Dermis blood vessel endothelial cell (primary cell): ENCODE measurements around the gene SYT14. TPM values are rescaled to one million over a fixed set of nuclear protein-coding genes. Genes with fewer than 3 reads are reported as not detected.
"Not testable (repeated sequence)": the region's sequence is repeated elsewhere in the genome, so short reads cannot be mapped to it uniquely, and the experiment has no call there.

Source experiments
- DNase-seq: peaks from one replicate; pipeline ENCODE4 v3.0.0; 2010
- total RNA-seq: library from RNA; depleted of rRNA; stranded (reverse); fragments of >200 nt; gene quantifications from 2 replicates; pipeline ENCODE4 v1.2.3, GENCODE V29; 2014

SYT14 gene
- total RNA-seq, 1 donor from 2014 or later = 0.17 TPM

DNA sequence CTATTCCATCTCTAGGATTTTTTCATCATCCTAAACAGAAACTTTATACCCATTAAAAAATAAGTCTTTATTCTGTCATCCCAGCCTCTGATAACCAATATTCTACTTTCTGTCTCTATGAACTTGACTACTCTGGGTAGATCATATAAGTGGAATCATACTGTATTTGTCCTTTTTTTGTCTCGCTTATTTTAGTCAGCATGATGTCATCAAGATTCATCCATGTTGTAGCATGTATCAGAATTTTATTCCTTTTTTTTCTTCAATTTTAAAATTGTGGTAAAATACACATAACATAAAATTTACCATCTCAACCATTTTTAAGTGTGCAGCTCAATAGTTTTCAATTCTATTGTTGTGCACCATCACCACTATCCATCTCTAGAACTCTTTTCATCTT lies 90.0 kb downstream of the SYT14 start:
- DNase-seq = no peak

DNA sequence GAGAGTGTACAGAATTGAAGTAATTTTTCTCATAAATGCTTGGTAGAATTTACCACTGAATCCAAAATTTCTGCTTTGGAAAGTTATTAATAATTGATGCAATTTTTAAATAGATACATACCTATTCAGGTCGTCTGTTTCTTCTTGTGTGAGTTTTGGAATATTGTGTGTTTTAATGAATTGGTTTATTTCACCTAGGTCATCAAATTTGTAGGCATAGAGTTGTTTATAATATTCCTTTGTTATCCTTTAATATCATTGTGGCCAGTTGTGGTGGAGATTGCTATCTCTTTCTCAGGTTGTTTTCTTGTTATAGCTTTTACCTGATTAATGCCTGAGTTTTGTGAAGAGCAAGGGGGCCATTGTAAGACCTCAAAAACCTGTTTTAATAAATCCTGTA lies 93.5 kb downstream of the SYT14 start:
- no peak for DNase-seq

DNA sequence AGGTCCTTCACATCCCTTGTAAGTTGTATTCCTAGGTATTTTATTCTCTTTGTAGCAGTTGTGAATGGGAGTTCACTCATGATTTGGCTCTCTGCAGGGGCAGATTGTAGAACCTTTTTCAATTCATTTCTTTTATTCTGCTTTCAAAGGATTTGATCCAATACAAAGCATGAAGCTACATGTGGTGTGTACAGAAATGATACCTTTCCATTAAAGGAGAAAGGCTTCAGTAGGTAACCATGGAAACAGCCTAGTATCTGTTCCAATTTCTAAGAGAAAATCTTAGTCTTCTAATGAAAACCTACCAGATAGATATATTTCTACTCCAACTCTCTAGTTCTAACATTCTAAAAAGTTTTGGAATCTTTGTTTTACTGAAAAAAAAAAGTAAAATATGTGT lies 105.0 kb downstream of the SYT14 start:
- no peak for DNase-seq

DNA sequence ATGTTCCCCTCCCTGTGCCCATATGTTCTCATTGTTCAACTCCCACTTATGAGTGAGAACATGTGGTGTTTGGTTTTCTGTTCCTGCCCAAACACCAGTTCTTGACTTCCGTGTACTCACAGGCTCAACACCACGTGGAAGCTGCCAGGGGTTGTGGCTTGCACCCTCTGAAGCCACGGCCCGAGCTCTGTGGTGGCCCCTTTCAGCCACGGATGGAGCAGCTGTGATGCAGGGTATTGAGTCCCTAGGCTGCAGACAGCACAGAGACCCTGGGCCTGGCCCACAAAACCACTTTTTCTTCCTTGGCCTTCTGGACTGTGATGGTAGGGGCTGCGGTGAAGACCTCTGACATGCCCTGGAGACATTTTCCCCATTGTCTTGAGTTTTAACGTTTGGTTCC lies 111.6 kb downstream of the SYT14 start:
- no peak for DNase-seq

DNA sequence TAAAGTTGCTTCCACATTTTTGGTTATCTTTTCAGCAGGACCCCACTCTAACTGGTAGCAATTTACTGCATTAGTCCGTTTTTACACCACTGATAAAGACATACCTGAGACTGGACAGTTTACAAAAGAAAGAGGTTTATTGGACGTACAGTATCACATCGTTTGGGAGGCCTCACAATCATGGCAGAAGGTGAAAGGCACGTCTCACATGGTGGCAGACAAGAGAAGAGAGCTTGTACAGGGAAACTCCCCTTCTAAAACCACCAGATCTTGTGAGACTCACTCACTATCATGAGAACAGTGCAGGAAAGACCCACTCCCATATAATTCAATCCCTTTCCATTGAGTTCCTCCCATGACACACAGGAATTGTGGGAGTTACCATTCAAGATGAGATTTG lies 112.5 kb downstream of the SYT14 start:
- DNase-seq = not testable (repeated sequence)

DNA sequence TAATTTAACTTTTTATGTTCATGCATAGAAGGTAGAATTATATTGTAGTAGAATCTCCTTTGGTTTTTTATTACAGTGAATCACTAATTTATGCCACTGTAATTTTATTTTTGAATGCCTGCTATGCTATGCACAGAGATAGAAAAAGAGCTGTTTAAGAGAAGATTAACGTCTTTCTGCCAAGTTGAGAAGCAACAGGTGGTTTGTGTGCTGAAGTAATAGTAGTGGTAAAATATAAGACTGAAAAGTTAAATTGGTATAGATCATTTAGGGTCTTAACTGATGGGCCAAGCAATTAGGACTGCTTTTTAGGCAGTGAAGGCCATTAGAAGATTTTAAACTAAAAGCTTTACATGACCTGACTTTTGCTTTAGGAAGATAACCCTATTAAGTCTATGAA lies 115.1 kb downstream of the SYT14 start:
- no peak for DNase-seq

DNA sequence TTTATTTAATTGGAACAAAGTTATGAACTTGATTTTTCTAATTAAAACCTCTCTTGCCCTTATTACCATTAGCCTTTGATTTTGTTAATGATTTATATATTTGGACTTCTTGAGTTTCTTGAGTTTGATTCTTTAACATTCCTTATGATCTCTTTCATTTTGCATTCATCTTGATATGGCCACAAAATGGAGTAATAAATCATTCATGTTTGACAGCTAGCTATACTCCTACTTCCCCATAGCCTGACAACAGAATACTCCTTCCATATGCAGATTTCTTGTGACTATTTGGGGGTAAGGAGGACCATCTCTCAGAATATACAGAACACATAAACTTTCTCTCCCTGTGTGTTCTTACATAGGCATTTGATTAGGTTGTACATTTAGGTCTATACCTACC lies 119.6 kb downstream of the SYT14 start:
- no peak for DNase-seq

DNA sequence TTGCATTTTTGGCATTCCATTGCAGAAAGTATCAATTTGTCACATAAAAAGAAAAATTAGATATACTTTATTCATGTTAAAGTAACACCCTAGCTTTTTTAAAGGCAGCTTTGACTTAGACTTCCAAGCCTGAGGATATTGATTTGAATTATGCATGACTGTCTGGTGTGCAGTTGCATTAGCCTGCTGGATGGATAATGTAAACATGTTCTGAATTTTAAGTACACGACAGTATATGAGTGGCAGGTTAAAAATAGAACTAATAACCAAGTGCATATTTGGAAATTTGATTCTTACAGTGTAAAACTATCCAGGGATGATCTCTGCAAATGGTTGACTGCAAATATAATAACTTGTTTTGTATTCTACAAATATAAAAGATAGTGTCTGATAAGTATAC lies 124.0 kb downstream of the SYT14 start:
- no peak for DNase-seq

DNA sequence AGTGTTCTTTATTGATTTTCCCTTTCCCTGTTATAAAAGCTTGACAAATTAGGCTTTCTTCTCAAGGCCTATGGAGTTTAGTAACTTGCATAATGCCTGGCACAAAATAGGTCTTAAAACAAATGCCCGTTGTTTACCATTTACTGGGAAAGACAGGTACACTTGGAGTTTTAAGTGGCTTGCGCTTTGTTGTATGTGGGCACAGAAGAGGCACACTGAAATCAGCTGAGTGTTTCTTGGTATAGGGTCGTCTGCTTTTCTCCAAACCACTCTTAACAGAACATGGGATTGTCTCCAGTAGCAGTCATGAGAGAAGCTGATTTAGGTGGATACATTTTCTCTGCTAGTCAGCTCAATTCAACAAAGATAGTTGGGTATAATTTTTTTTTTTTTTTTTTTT lies 132.5 kb downstream of the SYT14 start:
- DNase-seq = no peak

DNA sequence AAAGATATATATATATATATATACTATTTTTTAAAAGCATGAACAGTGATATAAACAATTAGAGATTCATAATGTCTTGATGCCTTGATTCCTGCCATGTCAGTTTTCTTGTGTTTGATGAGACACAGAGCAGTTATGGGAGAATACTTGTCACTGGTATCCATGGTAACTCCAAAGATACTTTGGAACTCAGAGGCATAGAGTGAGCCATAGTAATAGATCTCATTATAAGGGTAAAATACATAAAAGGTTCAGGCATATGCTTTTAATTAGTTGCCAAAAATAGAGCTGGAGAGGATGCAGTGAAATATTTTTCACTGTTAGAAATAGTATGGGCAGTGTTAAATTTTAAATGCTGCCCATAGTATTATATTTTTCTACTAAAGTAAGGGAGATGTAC lies 134.1 kb downstream of the SYT14 start:
- no peak for DNase-seq

DNA sequence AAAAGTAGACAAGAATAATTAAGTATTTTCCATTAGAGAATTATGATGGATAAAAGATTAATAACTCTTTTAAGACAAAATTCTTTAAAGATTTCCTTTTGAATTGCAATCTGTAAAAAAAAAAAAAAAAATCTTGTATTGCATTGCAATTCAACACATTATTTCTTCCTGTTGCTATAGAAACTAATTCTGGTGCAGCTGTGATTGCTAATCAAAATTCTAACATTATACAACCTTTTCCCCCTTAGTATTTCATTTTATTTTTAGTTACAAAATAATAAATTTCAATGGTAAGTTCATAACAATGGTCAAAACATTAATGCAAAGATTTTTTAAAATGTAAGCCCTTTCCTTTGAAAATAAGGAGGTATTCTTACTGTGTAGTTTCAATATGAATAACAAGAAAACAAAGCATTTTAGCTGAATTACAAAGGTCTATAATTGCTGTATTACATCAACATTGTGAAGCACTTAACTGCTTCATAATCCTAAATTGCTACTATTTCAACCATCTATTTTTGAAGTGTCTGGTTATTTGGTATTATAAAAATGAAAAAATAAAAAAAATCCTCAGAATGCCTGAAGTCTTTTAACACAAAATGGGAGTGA lies 135.0 kb downstream of the SYT14 start:
- DNase-seq = no peak

DNA sequence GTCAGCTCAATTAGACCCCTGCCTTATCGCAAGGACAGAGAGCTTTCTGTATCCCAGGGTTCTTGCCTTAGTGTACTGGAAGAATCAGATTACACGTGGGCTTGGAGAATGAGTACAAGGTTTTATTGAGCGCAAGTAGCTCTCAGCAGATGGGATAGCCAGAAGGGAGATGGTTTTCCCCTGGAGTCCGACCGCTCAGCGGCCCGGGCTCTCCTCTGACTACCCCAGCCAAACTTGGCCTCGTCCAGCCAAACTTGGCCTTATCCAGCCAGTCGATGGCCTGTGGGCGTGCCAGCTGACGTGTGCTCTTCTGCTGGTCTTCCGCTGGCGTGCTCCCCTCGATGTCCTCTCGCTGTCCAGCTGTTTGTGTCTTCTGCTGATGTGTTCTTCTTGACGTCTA lies 136.9 kb downstream of the SYT14 start:
- DNase-seq = no peak

DNA sequence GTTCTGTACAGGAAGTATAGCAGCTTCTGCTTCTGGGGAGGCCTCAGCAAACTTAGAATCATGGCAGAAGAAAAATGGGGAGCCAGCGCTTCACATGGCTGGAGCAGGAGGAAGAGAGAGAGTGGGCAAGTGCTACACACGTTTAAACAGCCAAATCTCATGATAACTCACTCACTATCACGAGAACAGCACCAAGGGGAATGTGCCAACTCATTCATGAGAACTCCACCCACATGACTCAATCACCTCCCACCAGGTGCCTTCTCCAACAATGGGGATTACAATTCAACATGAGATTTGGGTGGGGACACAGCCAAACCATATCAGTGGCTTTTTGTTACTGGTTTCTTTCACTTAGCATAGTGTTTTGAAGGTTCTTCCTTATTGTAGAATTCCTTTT lies 138.6 kb downstream of the SYT14 start:
- DNase-seq = no peak

DNA sequence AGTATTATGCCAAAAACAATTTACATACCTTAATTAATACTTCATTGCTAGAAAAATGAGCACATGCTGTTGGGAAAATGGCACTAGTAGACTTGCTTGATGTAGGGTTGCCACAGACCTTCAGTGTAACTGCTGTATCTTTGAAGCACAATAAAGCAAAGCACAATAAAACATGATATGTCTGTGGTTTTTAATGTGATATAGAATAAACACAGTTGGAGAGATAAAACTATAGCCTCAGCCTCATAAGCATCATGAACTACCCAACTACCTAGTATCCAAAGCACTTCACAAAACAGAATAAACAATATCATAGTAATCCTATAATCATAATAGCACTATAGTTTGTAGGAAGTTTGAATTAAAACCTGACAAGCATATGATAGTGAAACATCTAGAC lies 143.5 kb downstream of the SYT14 start:
- DNase-seq = no peak

DNA sequence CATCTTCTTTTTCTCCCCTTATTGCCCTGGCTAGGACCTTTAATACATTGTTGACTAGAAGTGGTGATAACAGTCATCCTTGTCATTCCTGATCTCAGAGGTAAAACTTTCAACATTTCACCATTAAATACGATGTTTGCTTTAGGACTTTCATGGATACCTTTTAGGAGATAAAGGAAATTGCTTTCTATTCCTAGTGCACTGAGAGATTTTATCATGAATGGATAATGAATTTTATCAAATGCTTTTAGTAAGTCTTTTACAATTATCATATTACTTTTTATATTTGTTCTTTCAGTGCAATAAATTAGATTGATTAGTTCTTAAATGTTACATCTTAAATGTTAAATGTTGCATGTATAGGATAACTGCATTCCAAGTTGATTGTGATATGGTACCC lies 147.3 kb downstream of the SYT14 start:
- no peak for DNase-seq

DNA sequence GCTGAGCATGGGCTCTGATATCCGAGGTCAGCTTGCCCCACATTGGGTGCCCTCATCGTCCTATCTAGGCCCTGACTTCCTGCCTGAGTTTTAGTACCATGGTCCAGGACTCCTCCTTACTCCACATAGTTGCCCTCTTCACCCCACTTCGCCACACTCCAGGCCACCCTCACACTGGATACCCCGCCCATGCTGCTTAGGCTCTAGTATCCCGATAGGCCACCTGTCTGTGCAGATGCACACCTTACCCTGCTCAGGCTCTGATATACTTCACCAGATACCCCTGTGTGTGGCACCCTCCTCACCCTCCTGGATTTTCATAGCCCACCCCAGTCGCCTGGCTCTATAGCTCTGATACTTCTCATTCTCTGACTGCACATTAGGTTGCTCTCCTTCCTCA lies 149.0 kb downstream of the SYT14 start:
- no peak for DNase-seq

DNA sequence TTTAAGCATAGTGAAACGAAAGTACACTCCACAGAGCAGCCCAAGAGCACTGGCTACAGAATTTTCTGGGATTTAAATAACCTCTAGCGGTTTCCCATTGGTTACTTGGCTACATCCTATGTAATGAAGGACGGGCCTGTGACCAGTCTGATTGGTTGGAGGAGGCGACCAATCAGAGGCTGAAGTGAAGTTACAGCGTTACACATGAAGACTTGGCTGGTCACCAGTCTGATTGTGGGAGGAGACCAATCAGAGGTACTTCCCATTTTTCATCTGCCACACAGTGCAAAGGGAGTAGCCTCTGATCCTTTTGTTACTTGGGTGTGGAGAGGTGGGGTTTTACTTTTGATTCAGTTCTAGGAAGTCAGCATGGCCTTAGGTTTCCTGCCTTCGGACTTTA lies 151.8 kb downstream of the SYT14 start:
- peak; percentile 3 for DNase-seq

DNA sequence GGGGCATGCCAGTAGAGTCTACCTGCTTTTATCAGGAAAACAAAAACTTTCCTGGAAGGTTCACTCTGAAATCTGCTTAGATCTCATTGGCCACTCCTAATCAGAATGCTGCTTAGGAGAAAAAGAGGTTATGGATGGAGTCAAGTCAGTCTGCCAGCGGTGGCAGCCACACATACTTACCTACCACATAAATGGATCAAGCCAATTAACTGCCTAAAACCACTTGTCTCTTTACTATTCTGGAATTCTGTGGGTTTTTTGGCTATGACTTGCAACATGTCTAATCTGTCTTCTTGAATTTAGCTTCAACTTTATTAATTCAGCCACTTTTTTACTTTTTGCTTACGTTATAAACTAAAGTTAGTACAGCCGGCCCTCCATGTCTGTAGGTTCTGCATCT lies 154.3 kb downstream of the SYT14 start:
- DNase-seq = no peak

DNA sequence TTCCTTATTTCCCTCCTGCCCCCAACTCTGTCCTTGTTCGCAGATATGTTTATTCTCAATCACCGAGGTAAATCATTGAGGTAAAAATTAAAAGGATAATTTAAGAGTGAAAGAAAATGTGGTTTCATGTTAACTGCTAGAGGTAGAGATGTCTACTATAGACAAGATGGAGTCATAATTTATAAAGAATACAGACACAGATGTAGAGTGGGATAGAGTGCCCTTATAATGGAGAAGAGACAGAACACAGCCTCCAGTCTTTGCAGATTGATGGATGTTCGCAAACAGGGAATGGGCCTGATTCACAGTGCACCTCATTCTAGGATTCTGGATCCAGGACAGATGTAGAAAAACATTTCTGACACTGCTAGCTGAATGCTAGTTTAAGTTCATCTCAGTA lies 155.4 kb downstream of the SYT14 start:
- no peak for DNase-seq

DNA sequence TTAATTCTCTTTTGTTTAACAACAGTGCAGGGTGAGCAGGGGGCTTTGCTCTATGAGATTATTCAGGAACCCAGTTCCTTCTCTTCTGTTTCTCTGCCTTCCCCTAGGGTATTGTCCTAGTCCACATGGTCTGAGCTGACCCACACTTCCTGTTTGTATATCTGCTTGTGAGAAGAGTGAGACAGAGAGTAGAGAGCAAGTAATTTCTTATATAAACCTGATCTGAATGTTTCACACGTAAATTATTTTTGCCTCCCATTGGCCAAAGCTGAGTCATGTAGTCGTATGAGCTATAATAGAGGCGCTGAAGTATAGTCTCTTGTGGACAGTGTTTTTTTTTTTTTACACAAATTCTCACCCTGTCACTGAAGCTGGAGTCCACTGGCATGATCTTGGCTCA lies 160.3 kb downstream of the SYT14 start:
- no peak for DNase-seq

DNA sequence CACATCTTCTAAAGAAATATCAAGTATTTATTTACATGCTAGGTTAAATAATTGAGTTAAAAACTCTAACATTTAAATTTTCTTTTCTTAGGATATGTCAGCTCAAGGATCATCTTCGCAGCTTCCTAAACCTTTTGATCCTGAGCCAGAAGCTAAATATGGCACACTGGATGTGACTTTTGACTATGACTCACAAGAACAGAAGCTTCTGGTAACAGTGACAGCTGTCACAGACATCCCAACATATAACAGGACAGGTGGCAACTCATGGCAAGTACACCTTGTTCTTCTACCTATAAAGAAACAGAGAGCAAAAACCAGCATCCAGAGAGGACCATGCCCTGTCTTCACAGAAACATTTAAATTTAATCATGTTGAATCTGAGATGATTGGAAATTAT lies 161.9 kb downstream of the SYT14 start:
- DNase-seq = no peak

DNA sequence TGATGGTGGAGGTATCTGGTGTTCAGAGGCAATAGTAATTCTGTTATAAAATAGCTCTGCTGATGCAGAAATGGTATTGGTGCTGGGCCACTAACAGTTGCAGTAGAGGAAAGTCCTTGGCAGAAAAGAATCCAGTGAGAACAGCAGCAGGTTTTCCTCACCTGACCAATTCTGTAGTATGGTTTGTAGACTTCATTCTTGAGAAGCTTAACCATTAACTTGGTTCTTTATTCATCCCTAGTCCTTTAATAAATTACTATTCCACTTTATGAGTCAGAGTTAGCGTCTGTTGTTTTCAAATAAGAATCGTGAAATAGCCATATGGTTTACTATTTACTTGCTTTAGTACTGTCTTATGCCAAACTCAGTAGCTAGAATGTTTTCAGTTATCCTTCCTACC lies 166.1 kb downstream of the SYT14 start:
- no peak for DNase-seq

DNA sequence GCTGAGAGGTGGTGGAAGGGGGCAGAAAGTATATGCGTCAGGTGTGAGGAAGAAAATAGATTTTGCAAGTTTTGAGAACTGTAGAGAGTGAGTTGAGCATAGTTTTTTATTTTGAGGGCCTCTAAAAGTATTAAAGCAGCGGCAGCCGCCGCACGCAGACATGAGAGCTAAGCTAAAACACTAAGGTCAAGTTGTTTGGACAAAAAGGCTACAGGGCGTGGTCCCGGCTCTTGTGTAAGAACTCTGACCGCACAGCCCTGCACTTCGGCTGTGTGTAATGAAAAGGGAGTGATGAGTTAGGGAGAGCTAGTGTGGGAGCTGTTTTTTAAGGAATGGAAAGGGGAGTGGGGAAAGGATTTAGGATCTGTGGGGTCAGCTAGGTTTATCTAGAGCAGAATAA lies 174.9 kb downstream of the SYT14 start:
- not testable (repeated sequence) for DNase-seq

DNA sequence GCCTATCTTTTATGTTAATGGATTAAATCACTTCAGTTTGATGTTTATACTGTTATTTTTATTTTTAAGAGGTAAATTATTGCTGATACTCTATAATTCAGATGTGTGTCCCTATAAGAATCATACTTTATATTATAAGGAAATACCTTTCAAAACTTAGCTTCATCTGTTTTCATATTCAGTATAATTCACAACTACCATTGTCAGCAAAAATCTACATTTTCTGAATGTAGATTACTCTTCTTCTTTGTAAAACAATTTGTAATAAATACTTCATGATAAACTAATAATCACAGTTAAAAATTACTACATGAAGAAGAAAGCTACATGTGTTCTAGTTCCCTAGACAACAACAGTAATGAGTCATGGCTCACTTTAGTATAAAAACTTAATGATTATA lies 179.2 kb downstream of the SYT14 start:
- no peak for DNase-seq

DNA sequence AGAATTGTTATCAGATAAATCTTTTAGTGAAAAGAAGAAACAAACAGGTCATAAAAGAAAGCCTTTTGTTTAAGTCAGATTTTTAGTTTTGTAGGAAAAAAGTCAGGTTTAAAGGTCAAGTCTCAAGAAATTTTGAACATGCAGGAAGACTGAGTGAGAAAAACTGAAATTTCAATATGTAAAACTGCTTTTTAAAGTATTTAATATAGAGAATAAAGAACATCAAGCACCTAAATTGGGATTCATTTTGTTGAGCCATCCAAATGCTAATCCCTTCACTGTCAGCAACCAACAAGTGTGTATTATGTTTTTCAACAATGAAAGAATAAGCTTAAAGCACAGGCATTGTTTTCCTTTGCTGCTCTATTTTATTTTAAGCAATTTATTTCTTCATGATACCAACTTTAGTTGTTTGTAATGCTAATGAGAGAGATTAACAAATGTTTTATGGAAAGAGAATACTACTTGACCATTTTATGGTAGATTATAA lies 179.7 kb downstream of the SYT14 start:
- no peak for DNase-seq

DNA sequence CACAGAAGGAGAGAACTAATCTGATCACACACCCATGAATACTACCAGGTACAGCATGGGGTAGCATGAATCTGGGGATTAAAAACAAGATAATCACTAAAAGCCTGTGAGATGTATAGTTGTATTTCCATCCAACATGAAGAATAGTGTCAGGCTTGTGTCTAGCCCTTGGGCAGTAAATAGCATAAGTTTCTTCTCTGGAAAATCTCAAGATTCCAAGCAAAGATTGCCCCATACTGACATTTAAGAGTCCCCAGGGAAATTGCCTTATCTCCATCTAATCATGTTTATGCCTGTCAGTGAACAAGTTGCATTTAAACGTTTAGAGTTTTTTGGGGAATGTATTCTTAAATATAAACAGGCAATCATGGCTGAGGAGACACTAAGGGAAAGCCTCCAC lies 185.4 kb downstream of the SYT14 start:
- DNase-seq = no peak
